SK-N-MC (cell line): Measurements from ENCODE around the gene GALNT9.

Experiments
- EZH2 ChIP-seq: fragments of 200-600 bp; sonication (generic); IDR thresholded peaks from one replicate; pipeline ENCODE4 v1.6.1; 2017; ENCODE audit warnings: antibody characterized with exemption
- FOXP2 ChIP-seq: optimal IDR thresholded peaks from 2 replicates; pipeline ENCODE3; 2011; ENCODE audit warnings: mild to moderate bottlenecking, moderate library complexity; ENCODE audit not compliant: insufficient read depth; ENCODE audit errors: extremely low read length, control extremely low read depth
- POLR2AphosphoS5 ChIP-seq: IDR thresholded peaks from 2 replicates; pipeline ENCODE4 v1.6.1; 2012; ENCODE audit warnings: mild to moderate bottlenecking, low read depth, low read length, borderline replicate concordance

GRCh38 chr12:132316497-132317232 is 12.7 kb downstream of the GALNT9 start:
- no peak for TF ChIP-seq EZH2
- no peak for TF ChIP-seq POLR2AphosphoS5
- TF ChIP-seq FOXP2, result no peak
